ENCODE data around the gene IDUA.

Gene IDUA

GRCh38 chr4:956531-957230 is 30.2 kb upstream of the IDUA start:
- no peak for DNase-seq (ENCODE audit: low read depth in 2 of 2)

GRCh38 chr4:957231-957580 is 29.6 kb upstream of the IDUA start:
- no peak for DNase-seq (ENCODE audit: low read depth in 2 of 2)

- DNase-seq (ENCODE audit: low read depth in 2 of 2): no peak
These were observed 29.1 kb upstream of the IDUA start for GRCh38 chr4:957581-958313.

- no peak for DNase-seq (ENCODE audit: low read depth in 2 of 2)
These were observed 28.6 kb upstream of the IDUA start for GRCh38 chr4:958314-958665.

GRCh38 chr4:958696-959337 is 28.0 kb upstream of the IDUA start:
- DNase-seq (ENCODE audit: low read depth in 2 of 2): no peak

- no peak for DNase-seq (ENCODE audit: low read depth in 2 of 2)
These were observed 27.3 kb upstream of the IDUA start for GRCh38 chr4:959338-960139.

GRCh38 chr4:960140-960635 is 26.7 kb upstream of the IDUA start:
- DNase-seq (ENCODE audit: low read depth in 2 of 2): no peak

- DNase-seq (ENCODE audit: low read depth in 2 of 2): no peak
These were observed 26.1 kb upstream of the IDUA start for GRCh38 chr4:960636-961350.

- DNase-seq (ENCODE audit: low read depth in 2 of 2): no peak
These were observed 25.3 kb upstream of the IDUA start for GRCh38 chr4:961351-962230.

GRCh38 chr4:962231-963208 is 24.3 kb upstream of the IDUA start:
- no peak for DNase-seq (ENCODE audit: low read depth in 2 of 2)

- no peak for DNase-seq (ENCODE audit: low read depth in 2 of 2)
These were observed 23.3 kb upstream of the IDUA start for GRCh38 chr4:963276-964225.

- DNase-seq (ENCODE audit: low read depth in 2 of 2): no peak
These were observed 22.4 kb upstream of the IDUA start for GRCh38 chr4:964346-965025.

GRCh38 chr4:965048-965765 is 21.6 kb upstream of the IDUA start:
- DNase-seq (ENCODE audit: low read depth in 2 of 2): no peak

- no peak for DNase-seq (ENCODE audit: low read depth in 2 of 2)
These were observed 21.1 kb upstream of the IDUA start for GRCh38 chr4:965766-966134.

- DNase-seq (ENCODE audit: low read depth in 2 of 2): no peak
These were observed 20.4 kb upstream of the IDUA start for GRCh38 chr4:966266-967112.

Data from stimulated activated CD4-positive, alpha-beta T cell treated with anti-CD3 and anti-CD28 coated beads, Interleukin-12 subunit alpha, Interleukin-12 subunit beta, amount 100 ng/mL, for 24 hours (primary cell).